Thyroid gland (tissue), 4 donors: ENCODE measurements around the gene ASCL2.

Experiments used
- CTCF ChIP-seq, 6 experiments: fragments of 200-600 bp in 3 of 6; fragments of 450-650 bp in 3 of 6; sonication (generic) in 3 of 6; IDR thresholded peaks; one replicate each; pipeline ENCODE4 v1.5.1; 2016 to 2019; ENCODE audit warnings: antibody characterized with exemption in 6 of 6, mild to moderate bottlenecking in 2 of 6, inconsistent platforms in 1 of 6, moderate library complexity in 1 of 6
- POLR2A ChIP-seq, 2 donors: fragments of 450-650 bp; IDR thresholded peaks; one replicate each; pipeline ENCODE4 v1.6.1; 2017; ENCODE audit warnings: antibody characterized with exemption in 2 of 2, mild to moderate bottlenecking in 2 of 2, moderate library complexity in 1 of 2

GRCh38 chr11:2271077-2271326 is 614 bp upstream of the ASCL2 start:
- no peak for TF ChIP-seq POLR2A (IDR thresholded peaks at IDR 0.05)
- no peak for TF ChIP-seq CTCF (IDR thresholded peaks at IDR 0.05)
